Stimulated activated CD8-positive, alpha-beta memory T cell treated with anti-CD3 and anti-CD28 coated beads, Interleukin-4, amount 100 ng/mL, for 1 hour (primary cell): ENCODE data around the gene NKX1-1.
"Not testable (repeated sequence)": the region's sequence is repeated elsewhere in the genome, so short reads cannot be mapped to it uniquely, and the experiment has no call there.

Source experiments
- DNase-seq, 2 donors: peaks; one replicate each; pipeline ENCODE4 v3.0.0-alpha.2; 2020; ENCODE audit warnings: low read depth in 2 of 2, low spot score in 1 of 2

Gene NKX1-1

GRCh38 chr4:1406394-1406980 lies at the start of gene NKX1-1:
NKX1-1 (minus strand) TSS chr4:1406442; CDS start chr4:1406442, 0 bp downstream.
- no peak for DNase-seq

- no peak for DNase-seq
Measured at GRCh38 chr4:1453731-1454130, 47.5 kb upstream of the NKX1-1 start.

- DNase-seq: no peak
Measured at GRCh38 chr4:1452431-1453051, 46.3 kb upstream of the NKX1-1 start.

- no peak for DNase-seq
Measured at GRCh38 chr4:1451752-1452122, 45.5 kb upstream of the NKX1-1 start.

GRCh38 chr4:1451106-1451751 lies 45.0 kb upstream of the NKX1-1 start:
- DNase-seq: no peak

GRCh38 chr4:1449833-1450741 lies 43.8 kb upstream of the NKX1-1 start:
- no peak for DNase-seq

- no peak for DNase-seq
Measured at GRCh38 chr4:1449475-1449832, 43.2 kb upstream of the NKX1-1 start.

- DNase-seq: no peak
Measured at GRCh38 chr4:1448589-1449420, 42.6 kb upstream of the NKX1-1 start.

- DNase-seq: no peak
Measured at GRCh38 chr4:1447676-1448588, 41.7 kb upstream of the NKX1-1 start.

GRCh38 chr4:1446502-1447386 lies 40.5 kb upstream of the NKX1-1 start:
- no peak for DNase-seq

- DNase-seq: no peak
Measured at GRCh38 chr4:1445716-1446445, 39.6 kb upstream of the NKX1-1 start.

GRCh38 chr4:1443688-1444172 lies 37.5 kb upstream of the NKX1-1 start:
- not testable (repeated sequence) for DNase-seq

GRCh38 chr4:1427010-1427409 lies 20.8 kb upstream of the NKX1-1 start:
- DNase-seq: no peak

- no peak for DNase-seq
Measured at GRCh38 chr4:1421657-1422056, 15.4 kb upstream of the NKX1-1 start.

GRCh38 chr4:1419708-1420107 lies 13.5 kb upstream of the NKX1-1 start:
- DNase-seq: no peak

GRCh38 chr4:1418494-1419285 lies 12.4 kb upstream of the NKX1-1 start:
- no peak for DNase-seq
